Measurements from ENCODE around the gene RAMP3.

The RAMP3 gene

GRCh38 chr7:45186261-45186813, 28.7 kb downstream of the RAMP3 start:
- H3K36me3 ChIP-seq (ENCODE audit: low read depth), result no peaks in the 10 kb centered on the region
- H3K9me3 ChIP-seq (ENCODE audit: severe bottlenecking), result no peaks in the 10 kb centered on the region
- TF ChIP-seq, protein P1, sequence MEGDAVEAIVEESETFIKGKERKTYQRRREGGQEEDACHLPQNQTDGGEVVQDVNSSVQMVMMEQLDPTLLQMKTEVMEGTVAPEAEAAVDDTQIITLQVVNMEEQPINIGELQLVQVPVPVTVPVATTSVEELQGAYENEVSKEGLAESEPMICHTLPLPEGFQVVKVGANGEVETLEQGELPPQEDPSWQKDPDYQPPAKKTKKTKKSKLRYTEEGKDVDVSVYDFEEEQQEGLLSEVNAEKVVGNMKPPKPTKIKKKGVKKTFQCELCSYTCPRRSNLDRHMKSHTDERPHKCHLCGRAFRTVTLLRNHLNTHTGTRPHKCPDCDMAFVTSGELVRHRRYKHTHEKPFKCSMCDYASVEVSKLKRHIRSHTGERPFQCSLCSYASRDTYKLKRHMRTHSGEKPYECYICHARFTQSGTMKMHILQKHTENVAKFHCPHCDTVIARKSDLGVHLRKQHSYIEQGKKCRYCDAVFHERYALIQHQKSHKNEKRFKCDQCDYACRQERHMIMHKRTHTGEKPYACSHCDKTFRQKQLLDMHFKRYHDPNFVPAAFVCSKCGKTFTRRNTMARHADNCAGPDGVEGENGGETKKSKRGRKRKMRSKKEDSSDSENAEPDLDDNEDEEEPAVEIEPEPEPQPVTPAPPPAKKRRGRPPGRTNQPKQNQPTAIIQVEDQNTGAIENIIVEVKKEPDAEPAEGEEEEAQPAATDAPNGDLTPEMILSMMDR (IDR thresholded peaks at IDR 0.05; ENCODE audit: poor library complexity, severe bottlenecking), result no peak
- no peaks in the 10 kb centered on the region for H3K27me3 ChIP-seq (ENCODE audit: insufficient read depth, poor library complexity, severe bottlenecking)
- no peaks in the 10 kb centered on the region for H3K4me1 ChIP-seq (ENCODE audit: insufficient read depth, poor library complexity, severe bottlenecking)
- ATAC-seq (ENCODE audit: low read depth) (no peak), DNase-seq (ENCODE audit: low spot score) (no peak)
- H3K27ac ChIP-seq (ENCODE audit: poor library complexity, severe bottlenecking), result no peak overlapping the region
- no peak overlapping the region for H3K4me3 ChIP-seq (ENCODE audit: severe bottlenecking)

GRCh38 chr7:45187089-45187945, 29.7 kb downstream of the RAMP3 start:
- no peaks in the 10 kb centered on the region for H3K36me3 ChIP-seq (ENCODE audit: low read depth)
- ATAC-seq (ENCODE audit: low read depth) (no peak), DNase-seq (ENCODE audit: low spot score) (no peak)
- TF ChIP-seq, protein P1 (IDR thresholded peaks at IDR 0.05; ENCODE audit: poor library complexity, severe bottlenecking), result no peak
- no peak overlapping the region for H3K4me3 ChIP-seq (ENCODE audit: severe bottlenecking)
- H3K4me1 ChIP-seq (ENCODE audit: insufficient read depth, poor library complexity, severe bottlenecking), result no peaks in the 10 kb centered on the region
- no peak overlapping the region for H3K27ac ChIP-seq (ENCODE audit: poor library complexity, severe bottlenecking)
- no peaks in the 10 kb centered on the region for H3K9me3 ChIP-seq (ENCODE audit: severe bottlenecking)
- H3K27me3 ChIP-seq (ENCODE audit: insufficient read depth, poor library complexity, severe bottlenecking), result no peaks in the 10 kb centered on the region

DNA sequence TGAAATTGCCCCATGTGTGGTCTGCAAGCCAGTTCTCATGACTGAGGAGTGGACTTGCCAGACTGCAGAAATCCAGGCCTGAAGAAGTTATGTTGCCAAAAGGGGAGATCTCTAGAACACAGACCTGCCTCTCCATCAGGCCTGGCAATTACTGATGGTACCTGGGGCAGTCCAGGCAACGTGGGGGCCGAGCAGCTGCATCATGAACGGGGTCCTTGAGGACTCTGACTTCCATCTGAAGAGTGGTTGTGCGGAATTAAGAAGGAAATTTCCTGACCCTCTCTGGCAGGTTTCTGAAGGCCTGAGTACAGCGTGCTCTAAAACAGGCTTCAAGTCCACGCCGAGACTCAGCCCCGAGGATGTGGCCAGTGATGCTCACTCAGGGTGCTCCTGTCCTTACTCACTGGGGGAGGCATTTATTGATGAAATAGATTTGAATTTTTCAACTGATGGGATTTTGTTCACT, 30.4 kb downstream of the RAMP3 start:
- no peak overlapping the region for H3K27ac ChIP-seq (ENCODE audit: poor library complexity, severe bottlenecking)
- TF ChIP-seq, protein P1 (IDR thresholded peaks at IDR 0.05; ENCODE audit: poor library complexity, severe bottlenecking), result no peak
- no peak for ATAC-seq (ENCODE audit: low read depth)

DNA sequence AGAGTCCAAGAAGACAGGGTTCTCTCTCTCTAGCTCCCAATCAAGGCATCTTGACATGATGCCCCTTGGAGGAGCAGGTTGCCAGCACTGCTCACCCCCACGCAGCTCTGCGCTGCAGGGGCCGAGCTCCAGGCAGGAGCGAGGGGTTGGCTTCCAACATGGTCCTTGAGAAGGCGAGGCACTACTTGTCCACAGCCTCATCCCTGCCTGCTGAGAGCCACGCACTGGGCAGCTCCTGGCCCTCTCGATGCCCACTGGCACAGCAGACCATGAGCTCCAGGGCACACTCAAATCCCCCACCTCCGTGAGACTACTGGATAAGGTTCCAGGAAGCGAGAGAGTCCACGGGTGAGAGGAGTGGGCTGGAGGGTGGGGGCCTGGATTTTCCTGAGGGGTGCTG, 31.1 kb downstream of the RAMP3 start:
- Histone ChIP-seq H3K4me3 (ENCODE audit: severe bottlenecking) (no peak overlapping the region), H3K9me3 (ENCODE audit: severe bottlenecking) (no peaks in the 10 kb centered on the region), H3K36me3 (ENCODE audit: low read depth) (no peaks in the 10 kb centered on the region), H3K27ac (ENCODE audit: poor library complexity, severe bottlenecking) (no peak overlapping the region), H3K27me3 (ENCODE audit: insufficient read depth, poor library complexity, severe bottlenecking) (no peaks in the 10 kb centered on the region), H3K4me1 (ENCODE audit: insufficient read depth, poor library complexity, severe bottlenecking) (no peaks in the 10 kb centered on the region)
- TF ChIP-seq, protein P1 (IDR thresholded peaks at IDR 0.05; ENCODE audit: poor library complexity, severe bottlenecking), result no peak
- ATAC-seq (ENCODE audit: low read depth) (no peak), DNase-seq (ENCODE audit: low spot score) (no peak)

More for the DNA sequence above, 30.4 kb downstream of the RAMP3 start:
- Histone ChIP-seq H3K27me3 (ENCODE audit: insufficient read depth, poor library complexity, severe bottlenecking) (no peaks in the 10 kb centered on the region), H3K36me3 (ENCODE audit: low read depth) (no peaks in the 10 kb centered on the region), H3K9me3 (ENCODE audit: severe bottlenecking) (no peaks in the 10 kb centered on the region), H3K4me1 (ENCODE audit: insufficient read depth, poor library complexity, severe bottlenecking) (no peaks in the 10 kb centered on the region), H3K4me3 (ENCODE audit: severe bottlenecking) (no peak overlapping the region)
- DNase-seq (ENCODE audit: low spot score), result no peak

Measured in RWPE2 (cell line).